Esophagus squamous epithelium (tissue), 5 donors: ENCODE results near the gene MRAP. TPM values are rescaled to one million over a fixed set of nuclear protein-coding genes. Genes with fewer than 3 reads are reported as not detected.
"Not testable (repeated sequence)": the region's sequence is repeated elsewhere in the genome, so short reads cannot be mapped to it uniquely, and the experiment has no call there.

ENCODE experiments used
- DNase-seq: peaks from one replicate; lab custom pipeline; 2025; lab: John Stamatoyannopoulos, UW
- H3K27ac ChIP-seq, 4 donors: fragments of 200-600 bp; sonication (generic); one replicate each; pipeline ENCODE4 v1.5.1; 2016 to 2019; ENCODE audit warnings: mild to moderate bottlenecking in 1 of 4
- H3K27me3 ChIP-seq, 4 donors: fragments of 200-600 bp; sonication (generic); 1 replicate in 3 of 4; 2 replicates in 1 of 4; pipeline versions ENCODE4 v1.5.1 to v1.6.0; 2017 to 2021; ENCODE audit warnings: antibody characterized with exemption in 1 of 4
- H3K36me3 ChIP-seq, 3 donors: fragments of 200-600 bp; sonication (generic); one replicate each; pipeline ENCODE4 v1.5.1; 2016 to 2019
- H3K4me1 ChIP-seq, 3 donors: fragments of 200-600 bp; sonication (generic); one replicate each; pipeline ENCODE4 v1.5.1; 2017 to 2019
- H3K4me3 ChIP-seq, 4 donors: fragments of 200-600 bp; sonication (generic); 1 replicate in 3 of 4; 2 replicates in 1 of 4; pipeline ENCODE4 v1.5.1; 2016 to 2019; ENCODE audit warnings: mild to moderate bottlenecking in 2 of 4, moderate library complexity in 1 of 4
- H3K9me3 ChIP-seq, 3 donors: fragments of 200-600 bp; sonication (generic); one replicate each; pipeline ENCODE4 v1.5.1; 2016 to 2019
- POLR2A ChIP-seq, 4 donors: fragments of 450-650 bp; IDR thresholded peaks; one replicate each; pipeline ENCODE4 v1.6.1; 2017; ENCODE audit warnings: antibody characterized with exemption in 4 of 4, mild to moderate bottlenecking in 4 of 4, moderate library complexity in 3 of 4
- WGBS, 2 donors: methylation state at CpG; one replicate each; pipeline ENCODE4 v1.1.5; 2018; 5-methylcytosine and 5-hydroxymethylcytosine counted together
- intact Hi-C: fragments of 100-400 bp; cut with DNase I; formaldehyde crosslinking; loops from one replicate; pipeline ENCODE4 v1.15.0; 2022
- total RNA-seq, 4 donors: library from RNA; depleted of rRNA; stranded (reverse); fragments of >200 nt; gene quantifications; one replicate each; pipeline ENCODE4 v1.1.0, GENCODE V29; 2016
- TF ChIP-seq, protein P1 (sequence below), 6 experiments: fragments of 450-650 bp in 4 of 6; fragments of 200-600 bp in 2 of 6; sonication (generic) in 2 of 6; IDR thresholded peaks; one replicate each; pipeline ENCODE4 v1.5.1; 2016 to 2019; ENCODE audit warnings: antibody characterized with exemption in 6 of 6, mild to moderate bottlenecking in 4 of 6, moderate library complexity in 4 of 6
- donor health status: DM: yes; HTN: yes; CAD: no.

The MRAP gene
- total RNA-seq, 4 donors from 2014 or later = 0.29 TPM; not detected in 3

- no peak for DNase-seq
- Histone ChIP-seq H3K36me3 (peaks cover 0 to 7% (median 0%) of the 10 kb centered on the region in 3 donors), H3K9me3 (no peaks in the 10 kb centered on the region), H3K27ac (no peak overlapping the region), H3K4me3 (no peak overlapping the region), H3K4me1 (peaks cover 0 to 16% (median 4%) of the 10 kb centered on the region in 3 donors), H3K27me3 (no peaks in the 10 kb centered on the region)
- TF ChIP-seq, protein P1, sequence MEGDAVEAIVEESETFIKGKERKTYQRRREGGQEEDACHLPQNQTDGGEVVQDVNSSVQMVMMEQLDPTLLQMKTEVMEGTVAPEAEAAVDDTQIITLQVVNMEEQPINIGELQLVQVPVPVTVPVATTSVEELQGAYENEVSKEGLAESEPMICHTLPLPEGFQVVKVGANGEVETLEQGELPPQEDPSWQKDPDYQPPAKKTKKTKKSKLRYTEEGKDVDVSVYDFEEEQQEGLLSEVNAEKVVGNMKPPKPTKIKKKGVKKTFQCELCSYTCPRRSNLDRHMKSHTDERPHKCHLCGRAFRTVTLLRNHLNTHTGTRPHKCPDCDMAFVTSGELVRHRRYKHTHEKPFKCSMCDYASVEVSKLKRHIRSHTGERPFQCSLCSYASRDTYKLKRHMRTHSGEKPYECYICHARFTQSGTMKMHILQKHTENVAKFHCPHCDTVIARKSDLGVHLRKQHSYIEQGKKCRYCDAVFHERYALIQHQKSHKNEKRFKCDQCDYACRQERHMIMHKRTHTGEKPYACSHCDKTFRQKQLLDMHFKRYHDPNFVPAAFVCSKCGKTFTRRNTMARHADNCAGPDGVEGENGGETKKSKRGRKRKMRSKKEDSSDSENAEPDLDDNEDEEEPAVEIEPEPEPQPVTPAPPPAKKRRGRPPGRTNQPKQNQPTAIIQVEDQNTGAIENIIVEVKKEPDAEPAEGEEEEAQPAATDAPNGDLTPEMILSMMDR (IDR thresholded peaks at IDR 0.05) = no peak
- TF ChIP-seq POLR2A (IDR thresholded peaks at IDR 0.05) = no peak
- intact Hi-C loops = no loop called here
- WGBS, 2 donors = 88 to 93% methylated on average over 5 of the region's 5 CpGs
Measured at GRCh38 chr21:32261929-32262328, 36.7 kb upstream of the MRAP start.

DNA sequence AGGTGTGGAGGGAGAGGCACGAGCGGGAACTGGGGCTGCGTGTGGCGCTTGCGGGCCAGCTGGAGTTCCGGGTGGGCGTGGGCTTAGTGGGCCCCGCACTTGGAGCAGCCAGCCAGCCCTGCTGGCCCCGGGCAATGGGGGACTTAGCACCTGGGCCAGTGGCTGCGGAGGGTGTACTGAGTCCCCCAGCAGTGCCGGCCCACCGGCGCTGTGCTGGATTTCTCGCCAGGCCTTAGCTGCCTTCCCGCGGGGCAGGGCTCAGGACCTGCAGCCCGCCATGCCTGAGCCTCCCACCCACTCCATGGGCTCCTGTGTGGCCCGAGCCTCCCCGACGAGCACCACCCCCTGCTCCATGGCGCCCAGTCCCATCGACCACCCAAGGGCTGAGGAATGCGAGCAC lies 33.3 kb upstream of the MRAP start:
- H3K4me1 ChIP-seq, intact Hi-C loops, H3K9me3 ChIP-seq, DNase-seq, H3K4me3 ChIP-seq, H3K27me3 ChIP-seq, H3K27ac ChIP-seq: not testable (repeated sequence)
- WGBS, 2 donors = 100% methylated on average over 4 of the region's 23 CpGs; no CpG with 5 or more reads in 1 of the 2 donors
- H3K36me3 ChIP-seq = peaks cover 0 to 39% (median 4%) of the 10 kb centered on the region in 3 donors

GRCh38 chr21:32270748-32271147 lies 27.9 kb upstream of the MRAP start:
- H3K9me3 ChIP-seq = no peaks in the 10 kb centered on the region
- H3K27me3 ChIP-seq = no peaks in the 10 kb centered on the region
- H3K4me3 ChIP-seq = no peak overlapping the region
- H3K27ac ChIP-seq = no peak overlapping the region
- TF ChIP-seq POLR2A (IDR thresholded peaks at IDR 0.05) = no peak
- TF ChIP-seq, protein P1 (IDR thresholded peaks at IDR 0.05) = no peak
- H3K4me1 ChIP-seq = no peaks in the 10 kb centered on the region
- intact Hi-C loops = no loop called here
- 74 to 82% methylated on average over 4 of the region's 4 CpGs for whole genome bisulfite sequencing, 2 donors
- peaks cover 0 to 86% (median 4%) of the 10 kb centered on the region in 3 donors for H3K36me3 ChIP-seq
- no peak for DNase-seq

- no peaks in the 10 kb centered on the region for H3K9me3 ChIP-seq
- H3K36me3 ChIP-seq = peaks cover 0 to 33% (median 0%) of the 10 kb centered on the region in 3 donors
- no peak for TF ChIP-seq POLR2A (IDR thresholded peaks at IDR 0.05)
- TF ChIP-seq, protein P1 (IDR thresholded peaks at IDR 0.05) = no peak
- no peak overlapping the region for H3K4me3 ChIP-seq
- WGBS, 2 donors = 92 to 96% methylated on average over 4 of the region's 4 CpGs
- intact Hi-C loops = no loop called here
- H3K27ac ChIP-seq = no peak overlapping the region
- DNase-seq = no peak
- H3K27me3 ChIP-seq = no peaks in the 10 kb centered on the region
- peaks cover 15 to 29% (median 18%) of the 10 kb centered on the region in 3 donors for H3K4me1 ChIP-seq
Measured at GRCh38 chr21:32276671-32277070, 22.0 kb upstream of the MRAP start.

DNA sequence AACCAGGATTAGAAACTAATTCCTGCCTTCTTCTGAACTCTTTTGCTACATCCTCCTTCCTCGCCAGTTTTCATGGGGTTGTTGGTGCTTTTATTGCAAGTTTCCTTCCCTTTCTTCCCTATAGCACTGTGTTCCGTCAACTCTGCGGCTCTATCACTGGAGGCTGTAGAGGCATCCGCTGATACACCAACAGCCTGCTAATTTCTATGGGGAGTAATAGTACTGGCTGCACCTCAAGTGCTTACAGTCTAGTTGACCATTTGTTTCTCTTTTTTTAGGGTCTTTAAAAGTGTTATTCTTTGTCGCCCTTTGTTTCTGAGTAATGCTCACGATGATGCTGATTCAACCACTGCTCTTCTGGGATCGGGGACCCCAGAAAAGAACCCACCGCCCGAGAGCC lies 20.6 kb upstream of the MRAP start:
- no peaks in the 10 kb centered on the region for H3K27me3 ChIP-seq
- intact Hi-C loops = no loop called here
- H3K4me3 ChIP-seq = peak overlapping the region; percentile 75 to 91 (median 82)
- DNase-seq = no peak
- H3K27ac ChIP-seq = peak overlapping the region in 3 of 4 donors; percentile 72 to 84 (median 76)
- WGBS, 2 donors = 2 to 3% methylated on average over 9 of the region's 9 CpGs
- H3K9me3 ChIP-seq = no peaks in the 10 kb centered on the region
- peaks cover 0 to 20% (median 0%) of the 10 kb centered on the region in 3 donors for H3K36me3 ChIP-seq
- TF ChIP-seq, protein P1 (IDR thresholded peaks at IDR 0.05) = no peak
- no peak for TF ChIP-seq POLR2A (IDR thresholded peaks at IDR 0.05)
- peaks cover 15 to 29% (median 18%) of the 10 kb centered on the region in 3 donors for H3K4me1 ChIP-seq
